K562 (cell line): ENCODE measurements around the gene RCOR1. TPM values are rescaled to one million over a fixed set of nuclear protein-coding genes. Genes with fewer than 3 reads are reported as not detected.
A peak's percentile ranks its signal among the peaks of the same experiment; 100 is the strongest.

Experiments
- ARID2 ChIP-seq: fragments of 450-650 bp; IDR thresholded peaks from 2 replicates; pipeline ENCODE4 v1.6.1; 2017; ENCODE audit warnings: antibody characterized with exemption, mild to moderate bottlenecking
- C11orf30 ChIP-seq: fragments of 450-650 bp; IDR thresholded peaks from 2 replicates; pipeline ENCODE4 v1.6.1; 2016; ENCODE audit warnings: low read depth, mild to moderate bottlenecking
- FOXP1 ChIP-seq: sonication (generic); formaldehyde crosslinking; IDR thresholded peaks from 2 replicates; pipeline ENCODE4 v1.8.0; 2022; ENCODE audit warnings: mild to moderate bottlenecking, missing genetic modification reagents
- MAFG ChIP-seq: fragments of 450-650 bp; conservative IDR thresholded peaks from 2 replicates; pipeline ENCODE4 v1.6.1; 2016; ENCODE audit warnings: missing genetic modification characterization, missing compliant biosample characterization
- NR2C2 ChIP-seq, 2 experiments: fragments of 200-800 bp in 1 of 2; sonication (Bioruptor generic) in 1 of 2; sonication (generic) in 1 of 2; formaldehyde crosslinking in 1 of 2; IDR thresholded peaks; 2 replicates each; pipeline versions ENCODE4 v1.6.1 to v1.8.0; 2016 to 2022; ENCODE audit warnings: mild to moderate bottlenecking in 1 of 2, missing compliant biosample characterization in 1 of 2, missing genetic modification characterization in 1 of 2, missing genetic modification reagents in 1 of 2
- PHB ChIP-seq: fragments of 250-450 bp; sonication (Bioruptor Pico); IDR thresholded peaks from 2 replicates; pipeline ENCODE4 v1.5.0; 2021
- PHF21A ChIP-seq: fragments of 450-650 bp; IDR thresholded peaks from 2 replicates; pipeline ENCODE4 v1.6.1; 2017; ENCODE audit warnings: low read depth, borderline replicate concordance
- SMARCA5 ChIP-seq: fragments of 450-650 bp; IDR thresholded peaks from 2 replicates; pipeline ENCODE4 v1.6.1; 2016
- U2AF1 ChIP-seq: fragments of 200-400 bp; formaldehyde crosslinking; optimal IDR thresholded peaks from 2 replicates; pipeline ENCODE3; 2017; ENCODE audit warnings: mild to moderate bottlenecking, low read depth, low read length, moderate library complexity
- WHSC1 ChIP-seq: IDR thresholded peaks from one replicate; pipeline ENCODE4 v1.6.1; 2012; ENCODE audit warnings: low read length, control low read depth, inconsistent platforms
- ZNF134 ChIP-seq: fragments of 250-450 bp; sonication (Bioruptor Pico); conservative IDR thresholded peaks from 2 replicates; pipeline ENCODE4 v1.4.0; 2020
- ZNF316 ChIP-seq: fragments of 450-650 bp; IDR thresholded peaks from 2 replicates; pipeline ENCODE4 v1.6.1; 2016
- ZNF696 ChIP-seq: fragments of 250-450 bp; sonication (Bioruptor Pico); conservative IDR thresholded peaks from 2 replicates; pipeline ENCODE4 v1.4.0; 2020; ENCODE audit warnings: mild to moderate bottlenecking, moderate library complexity
- polyA plus RNA-seq, 8 experiments: library from polyadenylated mRNA; depleted of rRNA in 4 of 8; stranded (reverse) in 5 of 8; unstranded in 3 of 8; fragments of >200 nt; fragmentation: Nextera tagmentation in 2 of 8; fragmentation: Illumina TruSeq in 1 of 8; extraction: Ambion mirVana in 2 of 8; extraction: Trizol in 1 of 8; gene quantifications; 2 replicates each; pipeline versions ENCODE4 v1.2.1 to v1.2.3, GENCODE V29; 2011 to 2014; ENCODE audit warnings: inconsistent platforms in 1 of 8, missing spikeins in 1 of 8
- total RNA-seq, 7 experiments: library from RNA; depleted of rRNA in 6 of 7; stranded (reverse); fragments of >200 nt in 6 of 7; fragmentation: Illumina TruSeq in 2 of 7; extraction: Trizol in 2 of 7; gene quantifications; 2 replicates each; pipeline versions ENCODE4 v1.2.1 to v1.2.3, GENCODE V29; 2011 to 2021; ENCODE audit warnings: low replicate concordance in 1 of 7
- TF ChIP-seq, protein P1 (sequence below): sonication (generic); formaldehyde crosslinking; IDR thresholded peaks from 2 replicates; pipeline ENCODE4 v1.8.0; 2022; ENCODE audit warnings: missing genetic modification reagents, mild to moderate bottlenecking, borderline replicate concordance

The RCOR1 gene
- total and polyA plus RNA-seq, 9 of the 15 experiments (the other 6 are each of a cell fraction or from before 2014, with no cell fraction given): 8.5 to 47.9 (median 20.9) TPM

- TF ChIP-seq NR2C2 (CRISPR knock-in tag; IDR thresholded peaks at IDR 0.05) (no peak), NR2C2 (tag; IDR thresholded peaks at IDR 0.05) (no peak), WHSC1 (no peak), C11orf30 (peak; percentile 47), PHF21A (no peak), MAFG (tag) (peak; percentile 21; the same call in 1 of the 2 replicates), ZNF696 (CRISPR knock-in tag) (no peak), FOXP1 (CRISPR knock-in tag) (no peak), ZNF134 (CRISPR knock-in tag) (no peak), ZNF316 (peak; percentile 76), SMARCA5 (no peak), PHB (no peak), U2AF1 (no peak), ARID2 (no peak)
- TF ChIP-seq, protein P1, sequence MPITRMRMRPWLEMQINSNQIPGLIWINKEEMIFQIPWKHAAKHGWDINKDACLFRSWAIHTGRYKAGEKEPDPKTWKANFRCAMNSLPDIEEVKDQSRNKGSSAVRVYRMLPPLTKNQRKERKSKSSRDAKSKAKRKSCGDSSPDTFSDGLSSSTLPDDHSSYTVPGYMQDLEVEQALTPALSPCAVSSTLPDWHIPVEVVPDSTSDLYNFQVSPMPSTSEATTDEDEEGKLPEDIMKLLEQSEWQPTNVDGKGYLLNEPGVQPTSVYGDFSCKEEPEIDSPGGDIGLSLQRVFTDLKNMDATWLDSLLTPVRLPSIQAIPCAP (CRISPR knock-in tag): no peak
Observed at GRCh38 chr14:102672410-102672960, 80.0 kb downstream of the RCOR1 start (continued).
